Measurements from ENCODE around the gene DOK1. TPM values are rescaled to one million over a fixed set of nuclear protein-coding genes. Genes with fewer than 3 reads are reported as not detected.

Gene DOK1
- total and polyA plus RNA-seq, 2 donors from 2014 or later: 11.3 to 16.7 TPM

DNA sequence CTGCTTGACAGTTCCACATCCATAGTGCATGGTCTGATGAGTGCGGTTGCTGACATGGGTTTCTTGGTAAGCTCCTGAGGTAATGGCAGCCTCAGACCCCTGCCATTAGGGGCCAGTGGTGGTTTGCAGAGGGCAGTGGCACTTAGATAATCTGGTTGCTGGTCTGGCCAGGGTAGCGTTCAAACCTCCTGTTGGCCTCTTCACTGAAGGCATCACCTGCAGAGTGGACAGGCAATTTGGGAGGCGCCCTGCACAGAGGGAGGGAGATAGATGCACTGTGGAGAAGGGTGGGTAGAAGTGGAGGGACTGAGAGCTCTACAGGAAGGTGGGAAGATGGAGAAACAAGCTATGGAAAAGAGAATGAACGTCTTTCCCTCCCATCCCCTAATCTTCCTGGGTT lies 21.1 kb upstream of the DOK1 start:
- H3K4me1 ChIP-seq (ENCODE audit: control insufficient read depth in 2 of 3, insufficient read depth in 2 of 3, low read depth in 1 of 3, low read length in 3 of 3): peaks cover under 1 to 12% (median 7%) of the 10 kb centered on the region in 3 donors
- H3K27ac ChIP-seq (ENCODE audit: low read depth in 2 of 2, low read length in 2 of 2): no peak overlapping the region
- H3K27me3 ChIP-seq (ENCODE audit: control insufficient read depth, insufficient read depth, low read length): no peaks in the 10 kb centered on the region
- no peak for FAIRE-seq
- TF ChIP-seq CTCF (IDR thresholded peaks at IDR 0.05; ENCODE audit: borderline replicate concordance, extremely low read depth, insufficient read depth): no peak
- DNase-seq: peak in 1 of 5 donors; percentile 51
- H3K9ac ChIP-seq (ENCODE audit: low read length in 3 of 3): no peak overlapping the region
- intact Hi-C loops (cut with DNase I): no loop called here
- H3K9me3 ChIP-seq (ENCODE audit: control insufficient read depth in 2 of 3, insufficient read depth in 1 of 3, low read length in 3 of 3): no peaks in the 10 kb centered on the region
- H3K4me3 ChIP-seq (ENCODE audit: low read length in 3 of 3): no peak overlapping the region
- H3K36me3 ChIP-seq (ENCODE audit: control insufficient read depth in 2 of 3, insufficient read depth in 3 of 3, low read length in 3 of 3): peaks cover 0 to 7% (median 4%) of the 10 kb centered on the region in 3 donors

GRCh38 chr2:74534411-74534810 lies 20.1 kb upstream of the DOK1 start:
- intact Hi-C loops (cut with DNase I): no loop called here
- peak in 1 of 5 donors; percentile 64 for DNase-seq
- Histone ChIP-seq H3K36me3 (ENCODE audit: control insufficient read depth in 2 of 3, insufficient read depth in 3 of 3, low read length in 3 of 3) (peaks cover 0 to 7% (median 4%) of the 10 kb centered on the region in 3 donors), H3K4me1 (ENCODE audit: control insufficient read depth in 2 of 3, insufficient read depth in 2 of 3, low read depth in 1 of 3, low read length in 3 of 3) (peaks cover 0 to 7% (median 6%) of the 10 kb centered on the region in 3 donors), H3K27ac (ENCODE audit: low read depth in 2 of 2, low read length in 2 of 2) (no peak overlapping the region), H3K9me3 (ENCODE audit: control insufficient read depth in 2 of 3, insufficient read depth in 1 of 3, low read length in 3 of 3) (no peaks in the 10 kb centered on the region), H3K27me3 (ENCODE audit: control insufficient read depth, insufficient read depth, low read length) (no peaks in the 10 kb centered on the region), H3K4me3 (ENCODE audit: low read length in 3 of 3) (no peak overlapping the region), H3K9ac (ENCODE audit: low read length in 3 of 3) (no peak overlapping the region)
- no peak for TF ChIP-seq CTCF (IDR thresholded peaks at IDR 0.05; ENCODE audit: borderline replicate concordance, extremely low read depth, insufficient read depth)
- FAIRE-seq: no peak

DNA sequence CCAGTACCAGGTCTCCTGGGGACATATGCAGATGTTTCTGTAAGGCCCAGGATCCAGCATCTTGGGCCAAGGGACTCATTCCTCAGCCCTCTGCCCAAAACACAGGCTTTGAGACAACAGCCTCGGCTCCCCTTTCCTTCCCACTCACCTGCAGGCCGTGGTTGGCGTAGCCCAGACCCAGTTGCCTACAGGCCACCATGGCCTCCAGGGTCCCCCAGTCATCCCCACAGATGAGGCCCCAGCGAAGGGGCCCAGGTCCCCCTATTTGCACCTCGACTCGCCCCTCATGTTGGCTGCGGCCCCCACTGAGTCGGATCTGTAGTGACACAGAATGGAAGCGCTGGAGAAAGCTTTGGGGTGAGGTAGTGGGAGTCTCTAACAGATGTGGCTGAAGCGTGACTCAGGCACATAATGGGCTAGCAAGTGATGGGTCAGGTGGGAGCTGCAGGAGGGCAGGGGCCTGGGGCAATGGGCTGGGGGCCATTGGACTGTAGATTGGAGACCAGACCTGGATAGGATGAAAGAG lies 19.0 kb upstream of the DOK1 start:
- no peaks in the 10 kb centered on the region for H3K27me3 ChIP-seq (ENCODE audit: control insufficient read depth, insufficient read depth, low read length)
- FAIRE-seq: no peak
- TF ChIP-seq CTCF (IDR thresholded peaks at IDR 0.05; ENCODE audit: borderline replicate concordance, extremely low read depth, insufficient read depth): no peak
- intact Hi-C loops (cut with DNase I): no loop called here
- H3K36me3 ChIP-seq (ENCODE audit: control insufficient read depth in 2 of 3, insufficient read depth in 3 of 3, low read length in 3 of 3): peaks cover 0 to 7% (median 4%) of the 10 kb centered on the region in 3 donors
- H3K9ac ChIP-seq (ENCODE audit: low read length in 3 of 3): no peak overlapping the region
- H3K27ac ChIP-seq (ENCODE audit: low read depth in 2 of 2, low read length in 2 of 2): no peak overlapping the region
- H3K4me3 ChIP-seq (ENCODE audit: low read length in 3 of 3): no peak overlapping the region
- no peaks in the 10 kb centered on the region for H3K9me3 ChIP-seq (ENCODE audit: control insufficient read depth in 2 of 3, insufficient read depth in 1 of 3, low read length in 3 of 3)
- DNase-seq: peak in 1 of 5 donors; percentile 68
- H3K4me1 ChIP-seq (ENCODE audit: control insufficient read depth in 2 of 3, insufficient read depth in 2 of 3, low read depth in 1 of 3, low read length in 3 of 3): peaks cover 0 to 7% (median 6%) of the 10 kb centered on the region in 3 donors

Data from kidney (tissue), 14 donors.